ENCODE measurements around the gene MEN1. TPM values are rescaled to one million over a fixed set of nuclear protein-coding genes. Genes with fewer than 3 reads are reported as not detected.

Gene MEN1
- total and polyA plus RNA-seq, 9 of the 15 experiments (the other 6 are each of a cell fraction or from before 2014, with no cell fraction given), result 3.4 to 57.2 (median 19.3) TPM

- TF ChIP-seq PRDM10 (IDR thresholded peaks at IDR 0.05; ENCODE audit: partially characterized antibody) (no peak), CBX5 (IDR thresholded peaks at IDR 0.05; ENCODE audit: borderline replicate concordance, low read depth) (no peak), CAMTA2 (CRISPR knock-in tag; conservative IDR thresholded peaks at IDR 0.05) (no peak), SP2 (IDR thresholded peaks at IDR 0.05; ENCODE audit: extremely low read depth, low read depth, low read length, poor library complexity, severe bottlenecking) (no peak), PCBP1 (IDR thresholded peaks at IDR 0.05; ENCODE audit: low read depth, low read length, poor library complexity, severe bottlenecking) (no peak), HBP1 (CRISPR knock-in tag; IDR thresholded peaks at IDR 0.05) (0 out of 2 replicates have a peak, but pooled peaks have one; percentile 36), ZBTB11 (CRISPR knock-in tag; IDR thresholded peaks at IDR 0.05) (no peak), TCF7 (IDR thresholded peaks at IDR 0.05; ENCODE audit: borderline replicate concordance) (no peak), FIP1L1 (IDR thresholded peaks at IDR 0.05; ENCODE audit: low read depth, low read length, poor library complexity, severe bottlenecking) (no peak), ZNF639 (CRISPR knock-in tag; conservative IDR thresholded peaks at IDR 0.05 in 1 of 2, IDR thresholded peaks at IDR 0.05 in 1 of 2) (no peak), MAX (CRISPR knock-in tag; IDR thresholded peaks at IDR 0.05) (no peak), MYNN (IDR thresholded peaks at IDR 0.05) (no peak), MYNN (CRISPR knock-in tag; IDR thresholded peaks at IDR 0.05) (no peak), ZNF165 (CRISPR knock-in tag; IDR thresholded peaks at IDR 0.05; ENCODE audit: borderline replicate concordance) (no peak), PPARD (CRISPR knock-in tag; IDR thresholded peaks at IDR 0.05) (no peak)
These were observed 44.3 kb downstream of the MEN1 start (continued) for GRCh38 chr11:64765851-64766665.
